Measurements from ENCODE around the gene RYR2.

Gene RYR2

DNA sequence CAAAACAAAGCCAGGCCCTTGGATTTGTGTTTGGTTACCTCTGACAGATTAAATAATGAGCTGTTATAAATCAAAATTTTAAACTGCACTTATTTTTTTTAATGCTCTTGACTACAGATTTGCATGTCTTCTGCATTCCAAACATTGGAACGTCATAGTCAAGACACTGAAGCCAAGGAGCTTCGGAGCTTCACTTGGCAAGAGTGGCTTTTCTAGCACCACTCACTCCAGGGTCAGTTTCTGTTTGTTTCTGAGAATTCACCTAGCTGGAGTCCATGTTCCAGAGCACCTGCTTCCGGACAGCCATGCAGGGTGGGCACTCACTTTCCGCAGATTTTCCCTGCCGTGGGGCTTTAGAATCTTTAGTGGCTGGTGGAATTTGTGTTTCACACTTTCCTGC, 645.8 kb downstream of the RYR2 start:
- no peak for DNase-seq

DNA sequence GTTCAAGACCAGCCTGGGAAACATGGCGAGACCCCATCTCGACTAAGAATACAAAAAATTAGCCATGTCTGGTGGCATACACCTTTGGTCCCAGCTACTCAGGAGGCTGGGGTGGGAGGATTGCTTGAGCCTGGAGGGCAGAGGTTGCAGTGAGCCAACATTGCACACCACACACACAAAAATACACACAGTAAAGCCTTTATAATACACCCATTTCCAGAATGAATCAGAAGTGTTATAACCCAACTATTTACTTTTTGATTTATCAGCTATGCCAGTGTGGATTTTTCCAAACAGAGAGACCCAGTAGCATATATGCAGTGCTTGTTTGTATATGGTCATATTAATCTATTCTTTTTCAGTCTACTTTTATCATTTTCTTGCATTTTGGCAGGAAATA, 648.7 kb downstream of the RYR2 start:
- no peak for DNase-seq

- no peak for DNase-seq
Measured at GRCh38 chr1:237692255-237692654, 650.3 kb downstream of the RYR2 start.

GRCh38 chr1:237695878-237696277, 653.9 kb downstream of the RYR2 start:
- no peak for DNase-seq

DNA sequence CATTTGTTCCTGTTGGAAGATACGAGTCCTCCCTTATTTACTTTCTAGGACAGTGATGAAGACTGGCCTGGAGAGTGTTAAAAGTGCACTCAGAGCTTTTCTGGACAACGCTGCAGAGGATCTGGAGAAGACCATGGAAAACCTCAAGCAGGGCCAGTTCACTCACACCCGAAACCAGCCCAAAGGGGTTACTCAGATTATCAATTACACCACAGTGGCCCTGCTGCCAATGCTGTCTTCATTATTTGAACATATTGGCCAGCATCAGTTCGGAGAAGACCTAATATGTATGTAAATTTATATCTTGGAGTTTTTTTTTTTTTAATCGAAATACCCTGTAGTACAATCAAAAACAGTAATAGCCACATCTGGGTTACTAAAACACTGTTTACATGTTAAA, 658.2 kb downstream of the RYR2 start:
- no peak for DNase-seq

GRCh38 chr1:237701534-237701933, 659.5 kb downstream of the RYR2 start:
- DNase-seq: no peak

- DNase-seq: no peak
Measured at GRCh38 chr1:237702161-237702560, 660.2 kb downstream of the RYR2 start.

DNA sequence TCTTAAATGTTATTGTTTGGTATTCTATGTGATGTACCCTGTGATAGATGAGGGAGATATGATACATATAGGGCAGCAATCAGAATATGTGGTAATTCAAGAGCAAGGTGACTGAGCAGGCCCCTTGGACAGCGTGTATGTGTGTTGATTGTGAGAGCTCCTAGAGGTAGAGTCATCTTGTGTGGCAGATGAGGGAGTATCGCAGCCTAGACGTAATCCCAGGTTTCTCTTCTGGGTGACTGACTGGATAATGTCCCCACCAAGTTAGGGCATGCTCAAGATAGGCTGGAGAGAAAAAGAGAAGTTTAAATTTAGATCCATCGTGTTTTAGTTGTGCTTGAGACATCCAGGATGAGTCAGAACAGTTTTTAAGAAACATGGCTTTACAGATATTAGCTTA, 663.5 kb downstream of the RYR2 start:
- DNase-seq: no peak

DNA sequence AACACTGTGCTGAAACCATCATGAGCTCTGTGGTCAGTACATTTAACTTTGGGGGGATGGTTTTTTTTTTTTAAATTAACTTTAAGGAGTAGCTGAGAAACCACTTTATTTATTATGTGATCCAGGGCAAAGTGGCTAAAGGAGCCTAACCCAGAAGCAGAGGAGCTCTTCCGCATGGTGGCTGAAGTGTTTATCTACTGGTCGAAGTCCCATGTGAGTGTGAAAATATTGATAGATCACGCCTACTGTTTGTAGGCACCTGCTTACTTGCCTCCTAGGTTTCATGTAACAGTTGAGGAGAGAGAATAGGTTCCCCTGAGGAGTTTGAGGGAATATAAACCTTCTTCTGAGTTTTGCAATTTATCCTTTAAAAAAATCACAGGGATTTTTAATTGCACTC, 667.4 kb downstream of the RYR2 start:
- no peak for DNase-seq

DNA sequence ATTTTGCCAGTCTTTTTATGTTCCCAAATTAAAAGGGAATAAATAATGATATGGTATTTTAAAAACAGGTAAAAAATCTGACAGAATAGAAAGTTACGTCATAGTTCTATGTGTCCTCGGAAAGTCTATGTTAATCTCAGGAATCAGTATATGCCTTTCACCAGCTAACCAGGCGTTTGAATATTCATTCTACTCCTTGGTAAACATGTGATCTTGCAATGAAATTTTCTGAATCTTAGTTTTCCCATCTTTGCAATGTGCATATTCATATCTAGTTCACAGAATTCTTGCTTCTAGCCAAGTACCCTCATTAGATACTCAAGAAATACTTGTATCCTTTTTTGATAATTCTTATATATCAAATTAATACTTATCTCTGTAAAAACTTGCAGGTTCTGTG, 669.3 kb downstream of the RYR2 start:
- no peak for DNase-seq

DNA sequence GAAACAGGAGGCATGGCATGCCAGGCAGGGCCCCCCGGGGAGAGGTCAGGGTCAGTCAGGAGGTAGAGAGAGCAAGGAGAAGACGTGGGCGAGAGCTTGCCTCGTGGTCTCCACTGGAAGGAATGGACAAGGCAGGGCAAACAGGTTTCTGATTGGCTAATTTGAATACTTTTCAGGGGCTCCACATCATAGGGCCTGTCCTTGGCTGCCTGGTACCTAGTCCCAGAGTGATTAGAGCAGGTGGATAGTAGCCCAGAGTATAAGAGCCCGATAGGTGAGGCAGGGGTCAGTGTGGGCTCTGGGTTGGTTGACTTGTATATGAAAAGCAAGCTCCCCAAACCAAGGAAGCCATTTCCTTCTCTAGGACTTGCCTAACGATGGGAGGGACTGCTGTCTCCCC, 670.1 kb downstream of the RYR2 start:
- no peak for DNase-seq

DNA sequence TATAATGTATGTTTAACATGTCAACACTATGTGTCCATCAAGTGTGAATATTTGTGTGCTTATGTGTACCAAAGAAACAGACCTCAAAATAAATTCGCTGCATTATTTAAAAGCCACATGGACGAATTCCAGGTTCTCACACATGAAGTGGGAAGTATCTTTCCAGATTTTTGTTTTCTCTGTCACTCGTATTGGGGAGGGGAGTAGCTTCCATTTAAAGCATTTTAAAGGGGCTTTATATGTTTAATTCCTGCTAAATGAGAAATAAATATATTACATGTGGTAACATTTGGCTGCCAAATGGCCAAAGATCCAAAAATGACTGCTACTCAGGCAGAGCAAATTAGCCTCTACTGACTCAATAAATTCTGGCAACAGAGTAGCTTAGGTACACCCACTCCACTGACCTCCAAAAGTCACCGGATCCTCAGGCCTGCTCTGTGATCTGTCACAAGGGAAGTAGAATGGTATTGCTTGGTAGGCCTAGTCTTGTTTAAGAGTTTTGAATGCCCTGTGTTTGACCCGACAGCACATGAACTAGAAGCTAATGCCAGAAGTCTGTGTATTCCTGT, 670.7 kb downstream of the RYR2 start:
- no peak for DNase-seq

- no peak for DNase-seq
Measured at GRCh38 chr1:237713916-237714315, 671.9 kb downstream of the RYR2 start.

- no peak for DNase-seq
Measured at GRCh38 chr1:237717106-237717505, 675.1 kb downstream of the RYR2 start.

GRCh38 chr1:237730826-237731350, 688.9 kb downstream of the RYR2 start:
- DNase-seq: no peak

DNA sequence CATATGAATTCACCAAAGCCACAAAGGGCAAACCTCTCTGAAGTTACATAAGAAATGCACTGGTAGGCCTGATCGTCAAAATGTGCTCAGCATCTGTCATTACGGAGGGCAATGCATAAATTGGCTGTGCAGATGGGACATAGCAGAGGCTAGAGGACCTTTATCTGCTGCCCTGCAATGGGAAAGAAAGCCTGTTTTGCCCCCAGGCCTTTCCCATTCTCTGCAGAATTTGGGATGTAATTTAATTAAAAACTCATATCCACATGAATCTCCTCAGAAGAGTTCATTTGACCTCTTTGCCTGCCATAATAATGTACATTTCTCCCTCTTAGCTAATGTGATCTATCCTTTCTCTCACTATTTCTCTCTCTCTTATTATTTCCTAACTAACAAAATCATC, 690.7 kb downstream of the RYR2 start:
- DNase-seq: no peak

DNA sequence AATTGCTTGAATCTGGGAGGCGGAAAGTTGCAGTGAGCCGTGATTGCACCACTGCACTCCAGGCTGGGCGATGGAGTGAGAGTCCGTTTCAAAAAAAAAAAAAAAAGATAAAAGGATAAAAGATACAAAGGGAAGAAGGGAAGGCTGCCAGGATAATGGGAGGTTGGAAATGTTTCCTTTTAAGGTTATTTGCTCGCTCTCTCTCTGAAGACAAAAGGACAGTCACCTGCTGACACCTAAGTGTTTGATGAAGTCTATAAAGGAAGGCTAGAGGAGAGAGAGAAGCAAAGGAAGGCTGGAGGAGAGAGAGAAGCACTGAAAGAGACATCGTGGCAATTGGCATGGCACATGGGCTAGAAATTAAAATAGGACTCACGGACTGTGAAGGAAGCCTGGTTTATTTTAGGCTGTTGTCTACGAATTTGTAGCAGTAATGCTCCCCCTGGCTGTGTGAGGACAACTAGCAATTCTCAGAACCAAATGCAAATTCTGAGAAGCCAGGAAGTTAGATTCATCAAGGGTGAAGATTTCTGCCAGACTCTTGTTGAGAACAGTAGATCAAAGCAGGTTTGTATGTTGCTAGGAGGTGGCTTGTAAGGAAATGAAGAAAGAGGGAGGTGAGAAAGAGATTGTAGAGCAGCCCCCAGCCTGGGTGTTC, 694.5 kb downstream of the RYR2 start:
- DNase-seq: peak; percentile 76

- no peak for DNase-seq
Measured at GRCh38 chr1:237737448-237737847, 695.5 kb downstream of the RYR2 start.

- no peak for DNase-seq
Measured at GRCh38 chr1:237737938-237738610, 696.1 kb downstream of the RYR2 start.

DNA sequence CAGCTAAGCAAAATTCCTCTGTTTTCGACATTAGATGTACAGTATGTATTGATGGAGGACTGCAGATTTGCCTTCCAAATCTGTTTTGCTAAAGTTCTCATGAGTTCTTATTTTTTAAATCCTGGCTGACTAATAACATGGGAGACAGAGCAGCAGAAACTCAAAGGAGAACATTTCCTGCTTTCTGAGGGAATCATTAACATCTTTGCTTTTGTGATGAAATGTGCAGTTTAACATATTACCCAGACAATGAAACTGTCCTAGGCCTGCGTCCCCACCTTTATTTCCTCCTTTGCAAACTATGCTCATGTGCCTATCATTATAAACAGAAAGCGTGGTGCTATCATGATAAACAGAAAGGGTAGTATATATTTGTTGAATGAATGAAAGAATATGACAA, 698.9 kb downstream of the RYR2 start:
- DNase-seq: no peak

DNA sequence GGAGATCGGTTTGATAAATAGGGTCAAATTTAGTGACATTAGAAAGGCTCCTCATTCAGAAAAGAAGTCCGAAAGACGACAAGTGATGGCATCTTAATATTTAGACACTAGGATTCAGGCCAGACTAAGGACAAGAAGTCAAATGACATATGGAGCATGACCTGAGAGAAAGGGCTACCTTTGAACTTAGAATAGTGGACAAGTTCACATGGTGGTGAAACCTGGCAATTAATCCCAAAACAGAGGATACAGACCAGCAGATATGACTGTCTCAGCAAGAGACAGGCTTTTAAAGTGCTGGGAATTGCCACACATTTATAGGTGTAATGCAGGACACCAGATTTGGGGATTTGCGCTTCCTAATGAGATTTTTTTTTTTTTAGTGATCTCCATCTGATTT, 703.6 kb downstream of the RYR2 start:
- DNase-seq: no peak

DNA sequence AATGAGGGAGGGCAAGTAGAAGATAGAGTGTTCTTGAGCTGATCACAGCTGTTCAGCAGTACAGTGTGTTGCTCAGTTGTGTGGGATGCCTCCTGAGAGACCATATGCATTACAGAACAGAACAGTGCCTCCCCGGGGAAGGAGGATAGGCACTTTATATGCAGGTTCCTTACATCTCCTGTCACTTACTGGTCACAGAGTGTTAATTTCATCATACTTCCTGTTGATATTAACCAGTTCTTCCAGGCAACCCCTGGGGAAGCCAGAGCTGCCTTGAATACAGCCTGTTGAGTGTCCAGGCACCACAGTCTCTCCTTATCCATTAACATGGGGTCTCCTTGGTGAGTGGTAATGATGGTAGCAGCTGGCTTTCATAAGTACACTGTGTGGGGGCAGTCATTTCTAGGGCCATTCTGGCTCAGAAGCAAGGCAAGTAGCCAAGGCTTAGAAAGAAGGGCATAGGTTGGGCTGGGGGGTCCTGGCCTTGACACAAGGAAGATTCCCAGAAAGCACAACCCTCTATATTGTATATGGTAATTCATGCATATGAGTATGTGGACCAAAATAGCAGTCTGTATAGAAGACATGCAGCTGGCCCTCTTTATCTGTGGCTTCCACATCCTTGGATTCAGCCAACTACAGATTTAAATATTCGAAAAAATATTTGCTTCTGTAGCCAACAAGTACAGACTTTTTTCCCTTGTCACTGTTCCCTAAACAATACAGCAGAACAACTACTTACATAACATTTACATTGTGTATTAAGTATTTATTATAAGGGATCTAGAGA, 706.4 kb downstream of the RYR2 start:
- DNase-seq: no peak

DNA sequence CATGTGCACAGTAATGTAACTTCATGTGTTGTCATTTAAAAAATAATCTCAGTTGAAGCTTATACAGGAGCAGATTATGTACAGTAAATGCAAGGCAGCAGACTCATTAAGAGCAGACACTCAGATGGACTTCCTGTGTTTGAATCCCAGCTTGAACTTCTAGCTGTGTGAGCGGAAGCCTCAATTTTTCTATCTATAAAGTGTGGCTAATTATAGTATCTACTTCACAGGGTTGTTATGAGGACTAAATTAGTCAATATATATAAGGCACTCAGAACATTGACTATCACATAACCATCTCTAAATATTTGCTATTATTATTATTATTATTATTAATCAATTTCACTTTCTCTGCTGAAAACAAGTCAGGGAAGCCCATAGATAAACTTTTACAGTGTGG, 707.1 kb downstream of the RYR2 start:
- DNase-seq: no peak

DNA sequence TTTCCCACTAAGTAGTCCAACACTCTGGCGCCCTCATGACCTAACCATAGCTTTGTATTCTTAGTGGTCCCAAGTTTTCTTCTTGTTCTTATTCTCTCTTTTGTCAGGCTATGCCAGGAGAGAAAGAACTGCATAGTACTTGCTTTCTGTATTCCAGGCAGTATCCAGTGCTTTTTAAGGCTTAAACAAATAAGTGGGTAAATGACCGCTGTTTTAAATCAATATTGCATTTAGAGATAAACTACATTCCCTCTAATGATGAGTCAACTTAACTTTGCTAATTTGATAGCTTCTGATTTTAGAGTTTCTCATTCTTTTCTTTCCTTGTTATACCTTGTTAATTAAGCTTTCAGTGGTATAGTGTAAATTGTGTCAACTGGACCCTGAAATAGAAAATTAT, 709.1 kb downstream of the RYR2 start:
- no peak for DNase-seq

Data from CD4-positive, alpha-beta T cell treated with Interleukin-21 for 1 hour (primary cell).